Stimulated activated CD8-positive, alpha-beta memory T cell treated with anti-CD3 and anti-CD28 coated beads, Interleukin-12 subunit alpha, Interleukin-12 subunit beta, amount 100 ng/mL, for 24 hours (primary cell): ENCODE data around the gene CDH5.

Experiments used
- DNase-seq: peaks from one replicate; pipeline ENCODE4 v3.0.0-alpha.2; 2020; ENCODE audit errors: extremely low read depth

The CDH5 gene

DNA sequence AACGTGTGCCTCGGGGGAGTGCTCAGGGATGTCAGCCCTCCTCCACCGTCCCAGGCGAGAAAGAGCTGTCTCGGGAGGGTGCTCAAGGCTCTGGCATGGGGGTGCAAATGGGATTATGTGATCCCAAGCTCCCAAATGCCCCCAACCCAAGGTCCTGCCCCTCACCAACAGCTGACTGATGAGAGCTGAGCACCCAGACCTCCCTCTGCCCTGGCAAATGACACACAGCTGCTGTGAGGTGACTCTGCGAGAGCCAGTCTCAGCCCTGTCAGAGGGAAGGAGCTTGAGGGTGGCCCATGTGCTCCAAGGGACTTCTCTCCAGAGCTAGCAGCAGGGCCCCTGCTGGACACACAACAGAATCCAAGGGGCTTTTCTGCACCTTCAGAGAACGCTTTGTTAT, 7.7 kb downstream of the CDH5 start:
- DNase-seq: no peak

DNA sequence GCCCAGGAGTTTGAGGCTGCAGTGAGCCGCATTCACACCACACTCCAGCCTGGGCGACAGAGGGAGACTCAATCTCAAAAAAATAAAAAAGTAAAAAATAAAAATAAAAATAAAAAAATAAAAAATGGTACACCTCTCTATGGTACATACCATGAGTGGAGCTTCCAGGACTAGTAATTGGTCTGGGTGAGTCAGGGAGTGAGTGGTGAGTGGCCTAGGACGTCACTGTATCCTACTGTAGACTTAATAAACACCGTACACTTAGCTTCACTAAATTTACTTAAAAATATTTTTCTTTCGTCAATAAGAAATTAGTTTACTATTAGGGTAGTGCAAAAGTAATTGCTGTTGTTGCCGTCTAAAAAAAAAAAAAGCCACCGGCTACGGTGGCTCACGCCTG, 9.0 kb downstream of the CDH5 start:
- DNase-seq: no peak

DNA sequence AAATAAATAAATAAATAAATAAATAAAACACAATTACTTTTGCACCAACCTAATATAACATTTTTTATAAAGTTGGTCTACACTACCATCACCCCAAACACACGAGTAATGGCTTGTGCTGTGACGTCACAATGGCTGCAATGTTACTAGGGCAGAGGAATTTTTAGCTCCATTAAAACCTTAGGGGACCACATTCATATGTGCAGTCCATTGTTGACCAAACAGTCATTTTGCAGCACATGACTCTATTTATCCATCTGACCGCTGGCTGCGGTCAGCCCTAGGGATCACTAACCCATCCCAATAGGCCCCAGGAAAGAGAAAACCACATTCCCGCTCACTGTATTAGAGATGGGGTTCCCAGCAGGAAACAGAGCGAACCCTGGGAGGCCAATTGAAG, 9.6 kb downstream of the CDH5 start:
- no peak for DNase-seq

DNA sequence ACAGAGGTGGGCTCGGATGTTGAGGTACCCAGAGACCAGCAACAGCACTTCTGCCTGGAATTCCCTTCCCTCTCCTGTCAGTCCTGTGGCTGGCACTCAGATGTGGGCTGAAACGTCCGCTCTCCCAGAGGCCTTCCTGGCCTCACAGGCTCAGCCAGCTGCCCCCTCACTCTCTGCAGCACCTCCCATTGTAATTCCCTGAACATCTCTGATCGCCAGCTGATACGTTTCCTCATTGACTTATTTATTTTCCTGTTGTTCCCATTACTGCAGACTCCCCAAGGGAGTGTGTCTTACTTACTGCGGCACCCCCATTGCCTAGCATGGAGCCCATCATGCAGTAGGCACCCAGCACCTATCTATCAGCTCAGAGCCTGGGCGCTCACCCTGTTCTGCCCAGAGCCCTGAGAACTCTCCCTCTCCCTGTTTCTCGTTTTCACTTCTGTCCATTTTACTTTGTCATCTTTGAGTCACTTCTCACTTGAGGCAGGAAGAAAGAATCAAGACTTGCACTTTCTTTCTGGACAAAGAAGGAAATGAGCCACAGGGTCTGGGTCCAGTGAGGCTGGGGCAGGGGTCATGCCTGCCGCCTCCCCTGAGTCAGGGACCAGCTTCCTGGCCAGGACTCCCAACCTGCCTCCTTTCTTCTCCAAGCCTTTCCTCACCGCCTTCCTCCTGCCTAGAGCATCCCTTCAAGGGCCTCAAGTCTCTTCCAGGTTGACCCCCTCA, 10.2 kb downstream of the CDH5 start:
- no peak for DNase-seq

DNA sequence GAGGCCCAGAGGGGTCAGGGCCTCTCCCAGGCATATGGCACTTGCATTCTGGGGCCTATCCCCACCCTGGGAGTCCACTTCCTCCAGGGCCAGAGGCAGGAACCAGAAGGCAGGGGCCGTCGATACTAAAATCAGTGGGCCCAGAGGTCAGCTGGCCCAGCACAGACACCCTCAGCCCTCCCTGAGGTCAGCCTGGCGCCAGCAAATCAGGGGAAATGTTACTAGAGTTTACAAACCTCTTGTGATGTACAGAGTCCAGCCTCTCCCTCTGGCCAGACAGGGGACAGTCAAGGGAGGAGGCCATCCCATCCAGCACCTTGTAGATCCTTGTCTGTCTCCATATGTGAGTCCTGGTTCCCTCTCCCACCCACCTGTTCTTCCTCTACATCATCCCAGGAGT, 10.8 kb downstream of the CDH5 start:
- no peak for DNase-seq

- DNase-seq: no peak
These were observed 12.5 kb downstream of the CDH5 start for GRCh38 chr16:66378741-66379570.

DNA sequence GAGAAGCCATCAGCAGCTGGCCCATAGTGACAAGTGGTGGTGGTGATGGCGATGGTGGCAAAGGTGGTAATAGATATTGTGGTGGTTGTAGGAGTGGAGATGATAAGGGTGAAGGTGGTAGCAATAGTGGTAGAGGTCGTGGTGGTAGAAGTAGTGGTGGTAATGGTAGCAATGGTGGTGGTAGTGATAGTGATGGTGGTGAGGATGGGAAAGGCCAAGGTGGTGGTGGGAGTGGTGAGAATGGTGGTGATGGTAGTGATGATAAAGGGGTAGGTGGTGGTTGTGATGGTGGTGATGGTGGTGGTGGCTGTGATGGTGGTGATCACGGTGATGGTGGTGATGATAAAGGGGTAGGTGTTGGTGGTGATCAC, 13.1 kb downstream of the CDH5 start:
- DNase-seq: no peak

GRCh38 chr16:66380421-66380820, 13.9 kb downstream of the CDH5 start:
- DNase-seq: no peak

DNA sequence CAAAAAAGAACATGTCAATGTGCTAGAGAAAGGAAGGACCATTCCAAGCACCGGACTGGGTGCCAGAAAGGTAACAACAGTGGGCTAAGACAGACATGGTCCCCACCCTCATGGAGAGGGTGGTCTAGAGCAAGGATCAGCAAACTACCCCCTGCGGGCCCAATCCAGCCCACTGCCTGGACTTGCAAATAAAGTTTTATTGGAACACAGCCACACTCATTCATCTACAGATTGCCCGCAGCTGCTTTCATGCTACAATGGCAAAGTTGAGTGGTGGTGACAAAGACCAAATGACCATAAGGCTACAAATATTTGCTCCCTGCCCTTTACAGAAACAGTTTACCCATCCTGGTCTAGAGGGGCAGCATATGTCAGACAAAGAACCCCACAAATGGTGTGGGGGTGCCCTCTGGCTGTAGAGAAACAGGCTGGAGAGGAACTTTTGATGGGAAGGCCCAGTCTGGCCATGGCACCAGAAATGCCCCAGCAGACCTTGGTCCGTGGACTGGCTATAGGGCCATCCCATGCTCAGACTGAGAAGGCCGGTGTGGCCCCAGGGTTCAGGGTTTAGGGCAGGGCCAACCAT, 15.2 kb downstream of the CDH5 start:
- DNase-seq: no peak

DNA sequence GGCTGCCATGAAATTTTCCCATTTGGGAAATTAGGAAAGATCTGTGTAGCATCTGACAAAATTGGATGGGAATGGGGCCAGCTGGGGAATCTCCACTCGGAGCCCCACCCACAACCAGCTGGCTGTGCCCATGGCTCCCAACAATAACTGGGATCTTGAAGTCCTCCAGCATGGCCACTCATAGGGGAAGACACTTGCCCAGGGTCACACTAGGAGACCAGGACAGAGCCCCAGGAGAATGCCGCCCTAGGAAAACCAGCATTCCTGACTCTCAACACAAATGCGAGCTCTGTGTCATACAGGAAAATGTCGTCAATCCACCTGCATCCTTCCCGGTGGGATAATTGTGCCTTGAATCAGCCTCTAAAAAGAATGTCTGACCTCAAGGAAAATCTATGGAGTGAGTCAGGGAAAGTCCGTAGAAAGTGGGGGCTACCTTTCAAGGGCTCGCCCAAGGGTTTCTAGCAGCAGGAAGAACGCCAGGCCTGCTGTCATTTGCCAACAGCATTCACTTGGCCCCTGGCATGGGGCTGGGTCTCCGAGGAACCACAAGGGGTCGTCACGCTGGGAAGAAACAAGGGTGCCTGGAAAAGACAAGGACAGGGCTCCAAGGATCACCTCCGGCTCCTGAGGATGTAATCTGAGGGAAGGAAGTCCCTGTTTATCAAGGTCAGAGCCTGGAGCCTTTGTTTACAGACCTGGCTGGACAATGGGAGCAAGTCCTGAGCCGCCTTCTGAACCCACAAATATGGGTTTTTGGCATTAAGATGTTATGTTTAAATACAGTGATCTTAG, 15.9 kb downstream of the CDH5 start:
- no peak for DNase-seq

GRCh38 chr16:66382966-66383299, 16.4 kb downstream of the CDH5 start:
- DNase-seq: no peak

- no peak for DNase-seq
These were observed 17.1 kb downstream of the CDH5 start for GRCh38 chr16:66383551-66383950.

DNA sequence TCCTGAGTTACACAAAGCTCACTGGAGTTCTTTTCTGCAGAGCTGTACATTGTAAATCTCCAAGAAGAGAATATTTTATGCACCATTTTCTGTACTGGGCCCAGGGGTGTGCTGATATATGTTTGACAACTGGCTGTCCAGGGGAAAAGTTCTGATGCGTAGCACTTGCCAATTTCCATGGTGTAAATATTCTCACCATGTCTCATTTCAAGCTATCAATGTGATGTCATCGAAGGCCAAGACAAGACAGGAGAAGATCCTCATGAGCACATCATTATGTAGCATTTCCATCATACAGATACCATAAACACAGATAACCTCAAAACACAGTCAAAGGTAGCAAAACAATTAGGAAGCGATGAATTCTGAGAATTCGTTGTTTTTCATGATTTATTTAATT, 18.9 kb downstream of the CDH5 start:
- no peak for DNase-seq

DNA sequence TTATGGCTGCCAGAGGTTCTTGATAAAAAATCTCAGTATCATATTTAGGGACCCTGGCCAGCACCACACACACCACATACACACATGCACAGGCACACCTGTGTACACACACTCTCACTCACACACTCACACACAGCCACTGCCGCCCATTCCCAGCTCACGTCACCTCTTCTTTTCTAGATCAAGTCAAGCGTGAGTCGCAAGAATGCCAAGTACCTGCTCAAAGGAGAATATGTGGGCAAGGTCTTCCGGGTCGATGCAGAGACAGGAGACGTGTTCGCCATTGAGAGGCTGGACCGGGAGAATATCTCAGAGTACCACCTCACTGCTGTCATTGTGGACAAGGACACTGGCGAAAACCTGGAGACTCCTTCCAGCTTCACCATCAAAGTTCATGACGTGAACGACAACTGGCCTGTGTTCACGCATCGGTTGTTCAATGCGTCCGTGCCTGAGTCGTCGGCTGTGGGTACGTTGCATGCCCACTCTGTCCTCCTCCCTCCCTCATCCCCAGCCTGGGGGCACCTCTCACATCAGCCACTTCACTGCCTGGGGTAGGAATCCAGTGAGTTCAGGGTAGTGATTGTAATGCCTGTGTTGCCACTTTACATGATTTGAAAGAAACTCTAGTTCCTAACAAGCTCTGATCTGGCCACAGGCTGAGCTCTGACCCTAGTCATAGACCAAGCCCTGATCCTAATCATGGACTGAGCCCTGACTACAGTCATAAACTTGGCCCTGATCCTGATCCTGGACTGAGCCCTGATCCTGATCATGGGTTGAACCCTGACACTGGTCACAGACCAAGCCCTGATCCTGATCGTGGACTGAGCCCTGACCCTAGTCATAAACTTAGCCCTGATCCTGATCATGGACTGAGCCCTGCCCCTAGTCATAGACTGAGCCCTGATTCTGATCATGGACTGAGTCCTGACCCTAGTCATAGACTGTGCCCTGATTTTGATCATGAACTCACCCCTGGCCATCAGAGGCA, 20.4 kb downstream of the CDH5 start:
- no peak for DNase-seq

DNA sequence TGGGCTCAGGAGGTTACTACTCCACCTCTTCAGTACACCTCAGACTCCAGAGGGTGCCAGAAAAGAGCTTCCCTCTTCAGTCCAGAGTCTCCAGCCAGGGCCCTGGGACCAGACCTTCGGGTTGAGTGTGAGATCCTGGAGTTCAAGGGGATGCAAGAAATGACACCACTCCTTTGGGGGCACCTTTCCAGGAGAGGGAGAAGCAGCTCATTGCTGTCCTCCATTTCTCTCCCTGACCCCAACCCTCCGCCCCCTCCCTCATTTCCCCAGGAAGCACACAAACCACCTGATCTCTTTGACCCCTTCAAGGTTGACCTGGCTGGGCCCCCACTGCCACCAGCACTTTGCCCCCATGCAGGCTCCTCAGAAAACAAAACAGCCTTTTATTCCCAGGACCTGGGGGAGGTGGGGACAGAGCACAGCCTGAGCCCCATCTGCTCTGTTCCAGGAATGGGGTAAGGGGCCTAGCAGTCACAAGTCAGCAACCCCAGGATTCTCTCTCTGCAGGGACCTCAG, 21.4 kb downstream of the CDH5 start:
- no peak for DNase-seq

DNA sequence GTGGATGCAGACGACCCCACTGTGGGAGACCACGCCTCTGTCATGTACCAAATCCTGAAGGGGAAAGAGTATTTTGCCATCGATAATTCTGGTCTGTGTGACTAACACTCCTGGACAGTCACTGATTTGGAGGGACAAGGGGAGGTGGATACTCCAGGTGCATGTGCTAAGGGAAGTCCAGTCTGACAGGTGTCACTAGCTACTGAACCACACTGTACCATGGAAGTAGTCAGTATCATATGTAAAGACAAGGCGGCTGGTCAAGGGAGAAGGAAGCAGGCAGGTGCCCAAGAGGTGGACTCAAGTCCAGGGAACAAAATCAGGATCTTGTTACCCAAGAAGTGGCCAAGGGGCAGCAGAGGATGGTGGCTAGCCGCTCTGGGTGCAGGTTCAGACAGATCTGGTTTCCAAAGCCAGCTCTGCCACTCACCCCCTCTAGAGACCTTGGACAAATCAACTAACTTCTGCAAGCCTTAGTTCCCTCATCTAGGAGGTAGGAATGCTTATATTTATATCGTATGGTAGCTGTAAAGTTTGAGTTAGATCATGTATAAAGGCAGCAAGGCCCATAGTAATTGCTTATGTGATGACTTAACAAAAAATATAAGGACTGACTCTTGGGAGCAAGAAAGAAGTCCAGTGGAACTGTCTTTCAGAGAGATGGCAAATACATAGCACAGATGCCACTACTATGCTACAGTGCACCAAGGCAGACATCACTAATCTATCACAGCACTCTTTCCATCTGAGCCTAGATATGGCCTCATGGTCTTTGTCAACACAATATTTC, 22.1 kb downstream of the CDH5 start:
- DNase-seq: no peak

DNA sequence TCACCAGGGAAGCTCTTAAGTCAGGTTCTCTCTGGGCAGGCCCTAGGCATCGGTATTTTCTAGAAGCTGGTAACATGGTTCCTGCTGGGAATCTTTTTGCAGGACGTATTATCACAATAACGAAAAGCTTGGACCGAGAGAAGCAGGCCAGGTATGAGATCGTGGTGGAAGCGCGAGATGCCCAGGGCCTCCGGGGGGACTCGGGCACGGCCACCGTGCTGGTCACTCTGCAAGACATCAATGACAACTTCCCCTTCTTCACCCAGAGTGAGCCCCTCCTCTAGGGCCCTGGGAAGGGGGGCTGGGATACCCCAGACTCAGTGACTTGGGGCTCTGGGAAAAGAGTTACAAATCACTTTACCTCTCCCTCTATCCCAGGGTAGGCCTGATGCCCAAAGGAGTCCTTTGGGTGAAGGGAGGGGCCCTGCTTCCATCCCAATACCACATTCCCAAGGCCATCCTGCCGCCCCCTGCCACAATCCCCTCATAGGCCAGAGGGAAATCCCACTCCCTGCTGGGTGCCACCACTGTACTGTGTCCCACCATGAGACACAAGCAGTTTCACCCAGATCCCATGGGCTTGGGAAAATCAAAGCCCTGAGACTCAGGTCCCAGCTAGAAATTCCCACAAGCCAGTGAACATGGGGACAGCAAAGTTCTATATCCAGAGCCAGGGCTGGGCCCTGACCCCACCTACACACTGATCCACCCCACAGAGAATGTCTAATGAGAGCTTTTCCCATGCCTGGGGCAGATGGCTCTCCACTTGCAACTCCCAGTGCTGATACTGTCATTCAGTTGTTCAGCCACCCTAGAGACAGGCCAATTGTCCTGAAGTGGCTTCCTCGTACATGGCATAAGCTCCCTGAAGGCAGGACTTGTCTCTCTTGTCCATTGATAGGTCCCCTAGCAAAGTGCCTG, 23.0 kb downstream of the CDH5 start:
- no peak for DNase-seq

- DNase-seq: no peak
These were observed 24.0 kb downstream of the CDH5 start for GRCh38 chr16:66390346-66391108.
